GM18519 (cell line): ENCODE measurements around the gene FBXO31.

Source experiments
- ATAC-seq: cut with Tn5 transposase; IDR thresholded peaks from one replicate; pipeline ENCODE4 v1.9.1; 2021; ENCODE audit warnings: mild to moderate bottlenecking, moderate library complexity; ENCODE audit not compliant: unreplicated experiment, low FRiP score

The FBXO31 gene

GRCh38 chr16:87316923-87317749 lies 66.4 kb downstream of the FBXO31 start, which contains the start of gene C16orf95:
C16orf95 (minus strand) TSS chr16:87317392; CDS start chr16:87317242, 150 bp downstream.
- ATAC-seq = peak; percentile 86

- no peak for ATAC-seq
Observed at GRCh38 chr16:87316450-87316922, 67.1 kb downstream of the FBXO31 start.

- no peak for ATAC-seq
Observed at GRCh38 chr16:87314990-87315420, 68.6 kb downstream of the FBXO31 start.

- ATAC-seq = no peak
Observed at GRCh38 chr16:87312008-87312407, 71.6 kb downstream of the FBXO31 start.

DNA sequence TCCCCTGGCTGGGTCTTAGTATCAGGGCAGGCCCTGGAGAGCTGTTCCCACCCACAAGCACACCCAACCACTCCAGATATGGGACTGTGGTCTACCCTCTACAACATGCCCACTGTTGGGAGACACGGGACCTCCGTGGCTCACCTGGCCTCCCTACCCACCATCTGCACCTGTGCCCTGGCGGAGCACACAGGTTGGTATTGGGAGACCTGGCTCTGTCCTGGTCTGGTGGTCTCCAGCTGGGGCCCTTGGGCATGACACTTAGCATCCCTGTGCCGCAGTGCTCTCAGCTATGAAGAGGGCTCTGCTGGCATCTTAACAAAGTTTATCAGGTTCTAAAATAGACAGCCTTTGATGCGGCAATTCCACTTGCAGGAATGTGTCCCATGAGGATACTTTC lies 72.2 kb downstream of the FBXO31 start:
- ATAC-seq = no peak

- ATAC-seq = no peak
Observed at GRCh38 chr16:87310610-87311009, 73.0 kb downstream of the FBXO31 start.

GRCh38 chr16:87309620-87310525 lies 73.7 kb downstream of the FBXO31 start:
- ATAC-seq = no peak

GRCh38 chr16:87308826-87309225 lies 74.8 kb downstream of the FBXO31 start:
- no peak for ATAC-seq

GRCh38 chr16:87306516-87306915 lies 77.1 kb downstream of the FBXO31 start:
- no peak for ATAC-seq

- ATAC-seq = no peak
Observed at GRCh38 chr16:87305505-87306391, 77.8 kb downstream of the FBXO31 start.

- no peak for ATAC-seq
Observed at GRCh38 chr16:87304951-87305350, 78.6 kb downstream of the FBXO31 start.

GRCh38 chr16:87303962-87304521 lies 79.5 kb downstream of the FBXO31 start:
- no peak for ATAC-seq

DNA sequence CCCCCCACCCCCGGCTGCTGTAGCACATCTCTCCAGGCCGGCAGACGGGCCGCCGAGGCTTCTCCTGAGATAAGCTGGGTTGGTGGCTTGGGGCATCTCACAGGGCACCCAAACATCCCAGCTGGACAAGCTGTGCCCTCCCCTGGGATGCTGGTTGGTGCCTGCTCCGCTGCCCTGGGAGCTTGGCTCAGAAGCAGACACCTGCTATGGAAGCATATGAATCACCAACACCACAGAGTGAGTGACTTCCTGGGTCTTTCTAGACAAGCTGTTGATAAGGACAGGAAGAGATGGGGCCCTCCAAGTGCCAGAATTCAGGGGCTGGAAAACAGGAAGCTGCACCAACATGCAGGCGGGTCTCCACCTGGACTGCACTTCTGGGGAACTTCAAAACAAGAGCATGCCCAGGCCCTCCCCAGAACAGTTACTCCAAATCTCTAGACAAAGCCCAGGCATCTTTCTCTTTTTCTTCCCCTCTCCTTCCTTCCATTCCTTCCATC lies 80.1 kb downstream of the FBXO31 start:
- ATAC-seq = no peak

DNA sequence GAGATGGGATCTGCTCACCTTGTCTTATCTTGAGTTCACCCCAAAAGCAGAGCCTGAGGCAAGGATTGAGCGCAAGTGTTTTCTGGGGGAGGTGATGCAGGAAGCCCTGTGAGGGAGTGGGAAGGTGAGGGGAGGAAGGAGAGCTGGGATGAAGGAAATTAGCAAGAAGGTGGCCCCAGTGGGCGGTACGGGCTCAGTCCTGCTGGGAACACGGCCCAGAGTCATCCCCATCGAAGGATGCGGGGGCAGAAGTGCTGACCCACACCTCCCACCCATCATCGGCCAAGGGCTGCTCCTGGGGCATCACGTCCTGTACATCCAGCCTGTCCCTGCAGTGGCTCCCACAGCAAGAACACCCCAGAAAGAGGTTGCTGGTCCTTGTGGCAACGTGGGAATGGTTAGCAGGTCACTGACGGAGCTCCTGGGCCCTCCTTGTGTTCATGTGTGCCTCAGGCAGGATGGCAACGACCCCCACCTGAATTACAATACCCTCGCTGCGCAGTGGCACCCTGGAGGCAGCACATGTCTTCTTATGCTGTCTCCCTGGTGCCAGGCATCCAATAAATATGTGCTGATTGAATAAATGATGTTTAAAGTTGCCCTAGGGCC lies 84.6 kb downstream of the FBXO31 start:
- ATAC-seq = no peak

DNA sequence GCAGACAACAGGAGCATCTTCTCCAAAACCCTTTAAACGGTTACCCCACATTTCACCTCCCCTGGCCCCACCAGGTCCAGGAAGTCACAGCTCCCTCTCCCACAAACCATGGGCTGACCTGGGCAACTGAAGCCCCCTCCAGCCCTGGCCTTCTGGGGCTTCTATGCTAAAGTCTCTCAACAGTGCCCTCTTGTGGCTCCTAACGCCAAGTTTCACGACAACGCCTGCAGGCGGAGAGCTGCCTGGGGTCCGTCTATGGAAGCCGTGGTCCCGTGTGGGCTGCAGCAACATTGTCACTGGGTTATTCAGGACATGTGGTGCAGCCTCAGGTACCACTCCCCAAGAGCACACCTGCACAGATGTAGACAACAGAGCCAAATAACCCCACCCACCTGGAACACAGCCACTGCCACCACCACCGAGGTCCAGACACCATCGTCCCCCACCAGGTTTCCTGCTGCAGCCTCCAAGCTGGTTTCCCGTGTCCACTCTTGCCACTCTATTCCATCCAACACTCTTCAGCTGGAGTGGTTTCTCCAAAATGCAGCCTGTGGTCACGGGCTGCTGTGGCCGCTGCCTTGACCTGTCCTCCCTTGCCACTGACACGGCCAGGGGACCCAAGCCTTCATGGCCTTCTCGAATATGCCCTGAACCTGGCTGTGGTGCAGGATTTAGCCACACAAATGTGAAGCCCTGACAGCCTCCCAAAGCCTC lies 85.5 kb downstream of the FBXO31 start:
- no peak for ATAC-seq

DNA sequence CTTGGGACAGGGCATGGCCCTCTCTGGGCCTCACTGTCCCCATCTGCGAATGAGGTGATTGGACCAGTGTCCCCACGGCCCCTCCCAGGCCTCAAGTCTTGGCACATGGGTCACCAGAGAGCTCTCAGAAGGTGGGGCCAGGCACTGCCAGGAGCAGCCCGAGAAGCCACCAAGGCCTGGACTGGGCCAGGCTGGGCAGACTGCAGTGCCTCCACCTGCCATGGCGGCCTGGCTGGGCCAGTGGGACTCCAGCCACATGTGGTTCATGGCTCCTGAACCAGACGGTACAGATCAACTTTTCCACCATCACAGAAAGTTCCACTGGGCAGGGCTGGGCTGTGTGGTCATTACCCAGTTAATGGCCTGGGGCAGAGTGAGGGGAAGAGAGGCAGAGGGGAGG lies 86.2 kb downstream of the FBXO31 start:
- no peak for ATAC-seq

- ATAC-seq = no peak
Observed at GRCh38 chr16:87295661-87296531, 87.7 kb downstream of the FBXO31 start.

DNA sequence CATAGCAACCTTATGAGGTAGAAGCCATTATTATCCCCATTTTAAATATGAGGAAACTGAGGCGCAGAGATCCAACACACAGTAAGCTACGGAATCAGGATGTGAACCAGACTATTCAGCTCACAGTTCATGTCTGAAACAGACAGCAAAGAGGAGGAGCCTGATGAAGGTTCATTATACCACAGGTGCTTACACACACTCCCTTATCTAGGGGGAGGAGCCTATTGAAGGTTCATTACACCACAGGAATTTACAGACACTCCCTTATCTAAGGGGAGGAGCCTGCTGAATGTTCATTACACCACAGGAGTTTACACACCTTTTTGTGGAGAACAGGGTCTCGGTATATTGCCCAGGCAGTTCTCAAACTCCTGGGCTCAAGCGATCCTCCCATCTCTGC lies 88.3 kb downstream of the FBXO31 start:
- ATAC-seq = no peak
